GM18858 (cell line): Measurements from ENCODE around the gene SLC17A9.
A peak's percentile ranks its signal among the peaks of the same experiment; 100 is the strongest.

ENCODE experiments used
- ATAC-seq: cut with Tn5 transposase; IDR thresholded peaks from one replicate; pipeline ENCODE4 v1.9.1; 2021; ENCODE audit not compliant: unreplicated experiment

SLC17A9 gene

GRCh38 chr20:62937268-62938104 is 15.0 kb upstream of the SLC17A9 start:
- ATAC-seq, result peak; percentile 71

GRCh38 chr20:62938105-62938888 is 14.2 kb upstream of the SLC17A9 start, which contains the start of gene GID8:
Gene GID8 (plus strand): TSS chr20:62938147. CDS start chr20:62941503, 3,356 bp downstream.
- ATAC-seq, result peak; percentile 25

- no peak for ATAC-seq
Measured at GRCh38 chr20:62940875-62941274, 11.6 kb upstream of the SLC17A9 start.

GRCh38 chr20:62941792-62942191 is 10.7 kb upstream of the SLC17A9 start:
- ATAC-seq, result no peak

- ATAC-seq, result no peak
Measured at GRCh38 chr20:62942456-62942855, 10.1 kb upstream of the SLC17A9 start.

GRCh38 chr20:62943396-62943795 is 9.1 kb upstream of the SLC17A9 start:
- no peak for ATAC-seq

- no peak for ATAC-seq
Measured at GRCh38 chr20:62944184-62944583, 8.3 kb upstream of the SLC17A9 start.

- ATAC-seq, result no peak
Measured at GRCh38 chr20:62944746-62945145, 7.8 kb upstream of the SLC17A9 start.

- no peak for ATAC-seq
Measured at GRCh38 chr20:62945771-62946339, 6.7 kb upstream of the SLC17A9 start.

- ATAC-seq, result no peak
Measured at GRCh38 chr20:62946918-62947317, 5.6 kb upstream of the SLC17A9 start.

GRCh38 chr20:62947532-62948300 is 4.8 kb upstream of the SLC17A9 start:
- ATAC-seq, result no peak

- ATAC-seq, result no peak
Measured at GRCh38 chr20:62949153-62949821, 3.2 kb upstream of the SLC17A9 start.

- no peak for ATAC-seq
Measured at GRCh38 chr20:62949962-62950361, 2.5 kb upstream of the SLC17A9 start.

GRCh38 chr20:62950741-62951140 is 1.8 kb upstream of the SLC17A9 start:
- ATAC-seq, result no peak

GRCh38 chr20:62951143-62951895 is 1.2 kb upstream of the SLC17A9 start:
- ATAC-seq, result no peak

GRCh38 chr20:62951896-62952372 is 575 bp upstream of the SLC17A9 start:
- ATAC-seq, result no peak

GRCh38 chr20:62952968-62953838 is 694 bp downstream of the SLC17A9 start:
- ATAC-seq, result no peak

GRCh38 chr20:62953839-62954703 is 1.6 kb downstream of the SLC17A9 start:
- peak; percentile 42 for ATAC-seq
